GM12878 (cell line): ENCODE data around the gene TMEM175.

Experiments used
- E2F4 ChIP-seq: IDR thresholded peaks from 2 replicates; pipeline ENCODE4 v1.6.1; 2012; ENCODE audit warnings: low read depth, low read length, improper control_type of control experiment
- EZH2 ChIP-seq: IDR thresholded peaks from 2 replicates; pipeline ENCODE4 v1.6.1; 2012; ENCODE audit warnings: low read depth, mild to moderate bottlenecking, control low read depth, inconsistent platforms, low read length, borderline replicate concordance; ENCODE audit not compliant: control insufficient read depth
- NFXL1 ChIP-seq: fragments of 450-650 bp; IDR thresholded peaks from 2 replicates; pipeline ENCODE4 v1.6.1; 2017; ENCODE audit warnings: antibody characterized with exemption, mild to moderate bottlenecking, borderline replicate concordance
- REST ChIP-seq: IDR thresholded peaks from 2 replicates; pipeline ENCODE4 v1.6.1; 2012; ENCODE audit warnings: mild to moderate bottlenecking, low read depth, low read length
- YY1 ChIP-seq: IDR thresholded peaks from 2 replicates; pipeline ENCODE4 v1.6.1; 2011; ENCODE audit warnings: low read depth, mild to moderate bottlenecking, low read length

- no peak for TF ChIP-seq REST
- no peak for TF ChIP-seq YY1
- TF ChIP-seq EZH2, result no peak
- no peak for TF ChIP-seq NFXL1
- no peak for TF ChIP-seq E2F4
Measured at GRCh38 chr4:955931-956381, 23.7 kb downstream of the TMEM175 start.
